NCI-H2171 (cell line): ENCODE results near the gene OLFM4.
A peak's percentile ranks its signal among the peaks of the same experiment; 100 is the strongest.

Source experiments
- DNase-seq: peaks from one replicate; lab custom pipeline; 2025; lab: John Stamatoyannopoulos, UW

The OLFM4 gene

GRCh38 chr13:53014495-53015443 is 13.8 kb upstream of the OLFM4 start:
- no peak for DNase-seq

- DNase-seq = no peak
Observed at GRCh38 chr13:53015971-53016370, 12.6 kb upstream of the OLFM4 start.

DNA sequence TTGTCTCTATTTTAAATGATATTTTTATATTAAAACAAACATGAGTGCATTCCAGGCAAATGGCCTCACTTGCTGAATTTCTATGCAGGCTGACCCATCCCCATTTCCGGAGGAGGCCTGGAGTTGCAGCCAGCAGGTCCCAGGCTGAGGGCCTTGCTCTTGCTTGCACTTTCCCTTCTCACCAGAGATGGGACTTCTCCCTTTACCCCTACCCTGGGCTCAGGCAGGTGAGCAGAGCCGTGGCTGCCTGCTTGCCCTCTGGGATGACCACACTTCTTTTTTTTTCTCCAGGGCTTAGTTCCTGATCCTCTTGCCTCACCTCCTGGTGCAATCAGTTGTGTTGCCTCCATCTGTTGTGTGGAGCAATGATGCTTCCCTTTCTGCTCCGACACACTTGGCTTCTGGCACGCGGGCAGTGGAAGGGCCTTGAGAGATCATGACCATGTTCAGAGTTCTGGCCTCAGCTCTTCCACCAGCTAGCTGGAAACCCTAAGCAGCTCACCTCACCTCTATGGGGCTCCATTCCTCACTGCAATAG is 11.1 kb upstream of the OLFM4 start:
- DNase-seq = no peak

- DNase-seq = no peak
Observed at GRCh38 chr13:53018690-53019647, 9.6 kb upstream of the OLFM4 start.

- DNase-seq = no peak
Observed at GRCh38 chr13:53020764-53021335, 7.8 kb upstream of the OLFM4 start.

DNA sequence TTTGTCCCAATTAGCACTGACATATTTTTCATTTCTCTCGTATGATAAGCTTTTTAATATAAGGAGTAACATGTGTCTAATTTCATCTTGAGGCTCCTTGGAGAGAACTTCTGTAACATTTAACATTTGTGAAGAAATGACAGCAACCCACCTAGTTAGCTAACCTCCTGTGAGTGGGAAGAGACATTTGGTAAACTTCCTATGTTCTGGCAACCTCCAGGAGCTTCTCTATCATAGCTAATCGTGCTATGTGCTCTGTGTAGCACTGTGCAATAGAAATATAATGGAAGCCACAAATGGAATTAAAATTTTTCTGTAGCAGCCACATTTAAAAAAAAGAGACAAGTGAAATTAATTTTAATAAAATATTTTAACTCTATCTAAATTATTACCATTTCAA is 5.4 kb upstream of the OLFM4 start:
- no peak for DNase-seq

DNA sequence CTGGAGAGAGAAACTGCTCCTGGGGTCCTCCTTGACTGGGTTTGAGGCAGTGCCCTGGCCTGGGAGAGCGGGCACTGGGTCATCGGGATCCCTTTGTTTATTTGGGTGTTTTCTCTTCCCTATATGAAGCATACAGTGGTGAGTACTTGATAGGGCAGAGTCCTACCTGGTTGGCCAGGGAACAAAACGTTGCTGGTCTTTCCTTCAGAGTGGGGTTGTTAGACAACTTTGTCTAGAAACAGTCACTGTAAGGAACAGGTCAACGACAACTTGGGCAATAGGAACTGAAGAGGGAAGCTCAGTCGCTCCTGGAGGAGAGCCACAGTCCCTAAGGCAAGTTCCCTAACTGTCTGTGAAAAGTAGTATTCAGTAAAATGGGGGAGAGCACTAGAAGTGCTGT is 550 bp upstream of the OLFM4 start:
- DNase-seq = no peak

GRCh38 chr13:53032849-53033248 is 4.2 kb downstream of the OLFM4 start:
- no peak for DNase-seq

GRCh38 chr13:53038993-53039392 is 10.4 kb downstream of the OLFM4 start:
- no peak for DNase-seq

DNA sequence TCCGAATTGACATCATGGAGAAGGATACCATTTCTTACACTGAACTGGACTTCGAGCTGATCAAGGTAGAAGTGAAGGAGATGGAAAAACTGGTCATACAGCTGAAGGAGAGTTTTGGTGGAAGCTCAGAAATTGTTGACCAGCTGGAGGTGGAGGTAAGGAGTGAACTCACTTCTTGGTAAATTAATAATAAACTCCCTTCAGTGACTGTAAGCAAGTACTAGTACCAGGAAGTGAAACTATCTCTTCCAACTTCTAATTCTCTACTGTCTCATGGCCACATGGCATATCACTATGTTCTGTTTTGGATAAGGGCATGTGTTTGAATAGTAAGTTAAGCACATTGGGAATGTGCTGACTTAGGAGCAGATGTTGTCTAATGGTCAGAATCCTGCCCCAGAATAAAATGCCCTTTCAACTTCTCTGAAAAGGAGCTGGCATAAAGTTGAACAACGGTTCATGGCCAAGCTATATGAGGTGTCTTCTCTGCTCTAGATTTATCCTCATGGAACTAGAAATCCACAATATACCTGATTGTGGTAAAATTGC is 13.4 kb downstream of the OLFM4 start:
- no peak for DNase-seq

GRCh38 chr13:53042877-53043276 is 14.3 kb downstream of the OLFM4 start:
- DNase-seq = no peak

- DNase-seq = no peak
Observed at GRCh38 chr13:53043398-53043797, 14.8 kb downstream of the OLFM4 start.

- peak; percentile 7 for DNase-seq
Observed at GRCh38 chr13:53045189-53045588, 16.6 kb downstream of the OLFM4 start.

DNA sequence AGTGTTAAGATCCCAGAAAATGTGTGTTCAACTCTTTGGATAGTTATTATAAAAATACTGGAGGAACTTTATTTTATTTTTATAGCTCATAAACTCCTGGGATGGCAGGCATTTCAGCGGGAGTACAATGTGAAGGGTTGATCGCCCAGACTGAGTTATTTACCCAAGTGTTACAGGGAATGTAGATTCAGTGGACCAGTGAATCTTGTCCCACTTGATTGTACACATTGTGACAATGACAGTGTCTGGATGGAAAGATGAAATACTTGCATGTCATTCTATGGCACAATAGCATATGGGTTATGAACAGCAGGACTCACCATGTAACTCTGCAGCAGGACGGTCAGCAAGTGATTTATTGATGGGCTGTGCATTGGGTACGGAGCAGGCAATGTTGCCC is 20.3 kb downstream of the OLFM4 start:
- DNase-seq = no peak

DNA sequence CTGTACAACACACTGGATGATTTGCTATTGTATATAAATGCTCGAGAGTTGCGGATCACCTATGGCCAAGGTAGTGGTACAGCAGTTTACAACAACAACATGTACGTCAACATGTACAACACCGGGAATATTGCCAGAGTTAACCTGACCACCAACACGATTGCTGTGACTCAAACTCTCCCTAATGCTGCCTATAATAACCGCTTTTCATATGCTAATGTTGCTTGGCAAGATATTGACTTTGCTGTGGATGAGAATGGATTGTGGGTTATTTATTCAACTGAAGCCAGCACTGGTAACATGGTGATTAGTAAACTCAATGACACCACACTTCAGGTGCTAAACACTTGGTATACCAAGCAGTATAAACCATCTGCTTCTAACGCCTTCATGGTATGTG is 21.5 kb downstream of the OLFM4 start:
- no peak for DNase-seq

- no peak for DNase-seq
Observed at GRCh38 chr13:53052675-53053074, 24.1 kb downstream of the OLFM4 start.

GRCh38 chr13:53054569-53054968 is 26.0 kb downstream of the OLFM4 start:
- no peak for DNase-seq

DNA sequence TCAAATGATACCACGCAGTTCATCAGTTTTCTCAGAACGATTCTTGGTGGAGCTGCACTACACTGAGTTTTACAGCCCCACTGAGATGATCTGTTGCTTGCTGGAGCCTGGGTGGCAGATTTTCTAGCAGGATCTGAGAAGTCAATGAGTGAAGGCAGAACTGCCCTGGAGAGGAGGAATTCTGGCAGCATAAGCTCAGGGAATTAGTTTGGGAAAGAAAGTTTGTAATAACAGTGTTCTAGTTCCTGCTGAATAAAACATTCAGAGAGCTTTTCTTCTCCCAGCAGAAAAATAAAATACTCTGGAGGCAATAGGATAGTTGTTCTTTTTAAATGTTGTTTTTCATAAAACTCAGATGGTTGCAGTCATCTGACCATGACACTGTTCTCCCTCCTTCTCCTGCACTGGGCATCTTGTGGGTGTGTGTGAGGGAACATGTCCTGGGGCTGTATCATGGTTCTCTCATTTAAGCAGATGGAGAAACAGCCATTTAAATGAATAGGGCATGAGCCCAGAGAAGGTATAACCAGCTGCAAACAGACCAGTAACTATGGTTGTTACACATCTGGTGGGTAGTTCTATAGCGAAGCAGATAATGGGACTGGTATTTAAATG is 29.6 kb downstream of the OLFM4 start:
- DNase-seq = no peak

DNA sequence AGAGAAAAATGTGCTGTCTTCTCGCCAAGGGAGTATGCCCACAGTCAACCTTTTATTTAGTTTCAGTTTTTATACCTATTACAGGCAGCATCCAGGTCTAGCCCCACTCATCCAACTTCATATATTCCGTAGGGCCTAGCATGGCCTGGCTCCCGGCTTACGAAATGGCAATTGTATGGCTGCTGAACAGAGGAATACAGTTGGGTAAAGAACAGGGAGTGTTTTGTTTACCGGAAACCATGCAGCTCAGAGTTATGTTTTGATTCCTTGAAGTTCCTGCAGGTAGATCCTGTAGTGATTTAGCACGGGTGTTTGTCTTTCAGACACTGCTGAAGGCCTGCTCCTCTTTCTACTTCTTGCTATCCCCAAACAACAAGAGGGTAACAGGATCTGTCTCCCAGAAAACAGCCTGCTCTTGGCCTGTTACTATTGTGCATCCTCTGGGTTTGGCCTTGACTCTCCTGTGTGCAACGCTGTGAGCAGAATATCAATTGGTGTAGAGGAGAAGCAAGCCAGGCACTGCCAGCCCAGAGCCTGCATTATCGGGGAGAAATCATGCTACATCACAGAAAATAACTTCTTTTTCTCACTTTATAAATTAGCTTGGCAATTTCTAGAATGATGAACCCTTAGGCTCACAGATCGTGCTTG is 32.4 kb downstream of the OLFM4 start:
- DNase-seq = no peak

DNA sequence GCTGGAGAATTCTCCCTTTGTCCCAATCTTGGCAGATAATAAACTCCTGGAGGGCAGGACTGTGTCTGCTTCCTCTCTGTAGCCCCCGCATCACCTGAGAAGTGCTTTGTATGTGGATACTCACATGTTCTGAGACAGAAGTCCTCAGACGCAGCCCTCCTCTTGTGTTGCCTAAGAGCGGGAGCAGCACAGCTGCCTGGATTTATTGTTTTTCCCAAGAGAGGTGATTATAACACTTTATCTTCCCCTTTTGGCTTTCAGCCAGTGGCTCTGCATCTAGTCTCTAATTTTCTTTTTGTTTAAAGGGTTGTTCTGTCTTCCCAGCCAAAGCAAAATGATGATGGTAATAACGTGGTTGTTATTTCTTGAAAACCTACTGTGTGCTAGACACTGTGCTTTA is 36.1 kb downstream of the OLFM4 start:
- DNase-seq = peak; percentile 96

DNA sequence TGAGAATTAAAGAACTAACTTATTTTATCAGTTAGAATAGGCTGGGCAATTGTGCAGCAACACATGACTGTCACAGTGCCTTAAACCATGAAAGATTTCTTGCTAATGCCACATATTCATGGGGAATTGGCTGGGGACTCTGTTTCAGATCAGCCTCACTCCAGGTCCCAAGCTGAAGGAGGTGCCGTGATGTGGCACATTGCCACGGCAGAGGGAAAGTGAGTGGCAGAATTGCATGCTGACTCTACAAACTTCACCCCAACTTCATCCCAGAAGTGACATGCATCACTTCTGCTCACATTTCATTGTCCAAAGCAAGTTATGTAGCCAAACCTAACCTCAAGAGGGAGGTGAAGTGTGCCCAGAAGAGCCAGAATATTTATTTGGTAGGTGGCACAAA is 37.8 kb downstream of the OLFM4 start:
- DNase-seq = no peak
